Retinal pigment epithelial cell (primary cell): ENCODE measurements around the gene FREM1.

Source experiments
- DNase-seq: peaks from one replicate; pipeline ENCODE4 v3.0.0-alpha.2; 2010; ENCODE audit warnings: low read depth
- H3K4me3 ChIP-seq: 2 replicates; pipeline ENCODE4 v1.5.1; 2011; ENCODE audit warnings: mild to moderate bottlenecking, low read length, control low read depth, moderate library complexity
- TF ChIP-seq, protein P1 (sequence below): conservative IDR thresholded peaks from 2 replicates; pipeline ENCODE4 v1.5.1; 2011; ENCODE audit warnings: low read depth, low read length, control low read depth, inconsistent platforms

The FREM1 gene

GRCh38 chr9:14903040-14903439, 7.2 kb downstream of the FREM1 start:
- DNase-seq, result no peak
- no peak overlapping the region for H3K4me3 ChIP-seq
- TF ChIP-seq, protein P1, sequence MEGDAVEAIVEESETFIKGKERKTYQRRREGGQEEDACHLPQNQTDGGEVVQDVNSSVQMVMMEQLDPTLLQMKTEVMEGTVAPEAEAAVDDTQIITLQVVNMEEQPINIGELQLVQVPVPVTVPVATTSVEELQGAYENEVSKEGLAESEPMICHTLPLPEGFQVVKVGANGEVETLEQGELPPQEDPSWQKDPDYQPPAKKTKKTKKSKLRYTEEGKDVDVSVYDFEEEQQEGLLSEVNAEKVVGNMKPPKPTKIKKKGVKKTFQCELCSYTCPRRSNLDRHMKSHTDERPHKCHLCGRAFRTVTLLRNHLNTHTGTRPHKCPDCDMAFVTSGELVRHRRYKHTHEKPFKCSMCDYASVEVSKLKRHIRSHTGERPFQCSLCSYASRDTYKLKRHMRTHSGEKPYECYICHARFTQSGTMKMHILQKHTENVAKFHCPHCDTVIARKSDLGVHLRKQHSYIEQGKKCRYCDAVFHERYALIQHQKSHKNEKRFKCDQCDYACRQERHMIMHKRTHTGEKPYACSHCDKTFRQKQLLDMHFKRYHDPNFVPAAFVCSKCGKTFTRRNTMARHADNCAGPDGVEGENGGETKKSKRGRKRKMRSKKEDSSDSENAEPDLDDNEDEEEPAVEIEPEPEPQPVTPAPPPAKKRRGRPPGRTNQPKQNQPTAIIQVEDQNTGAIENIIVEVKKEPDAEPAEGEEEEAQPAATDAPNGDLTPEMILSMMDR, result no peak

DNA sequence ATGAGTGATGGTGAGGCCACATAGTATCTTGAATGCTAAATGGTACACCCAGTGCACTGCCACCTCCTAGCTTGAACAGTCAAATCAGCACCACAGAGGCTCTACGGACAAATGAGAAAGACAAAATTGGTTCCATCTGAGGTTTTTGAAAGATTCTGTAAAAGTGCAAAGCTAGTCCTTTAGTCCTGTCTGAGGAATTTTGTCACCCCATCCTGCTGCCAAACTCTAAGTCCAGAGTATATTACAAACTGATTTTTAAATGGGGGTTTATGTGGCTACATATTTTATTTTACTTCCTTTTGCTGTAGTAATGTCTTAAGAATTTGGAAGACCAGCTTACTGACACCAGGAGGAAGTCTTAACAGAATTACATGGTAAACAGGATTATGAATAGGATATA, 7.7 kb downstream of the FREM1 start:
- TF ChIP-seq, protein P1, result no peak
- no peak for DNase-seq
- H3K4me3 ChIP-seq, result no peak overlapping the region

DNA sequence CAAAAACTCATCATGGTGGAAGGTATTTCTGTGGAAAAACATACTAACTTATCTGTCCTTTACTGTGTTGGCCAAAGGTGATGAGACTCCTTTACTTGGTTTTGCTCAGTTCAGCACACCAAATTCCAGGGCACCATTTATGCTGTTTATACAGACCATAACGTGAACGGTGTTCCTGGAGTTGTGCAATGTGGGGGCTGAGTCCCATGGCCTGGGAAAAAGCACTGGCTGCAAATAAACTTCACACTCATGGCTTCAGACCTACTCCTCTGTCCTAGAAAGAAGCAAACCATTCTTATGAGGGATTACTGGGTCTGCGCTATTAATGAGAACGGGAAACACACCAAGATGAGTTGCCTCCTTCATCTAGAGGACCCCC, 10.4 kb downstream of the FREM1 start:
- H3K4me3 ChIP-seq, result no peak overlapping the region
- DNase-seq, result no peak
- TF ChIP-seq, protein P1, result no peak

GRCh38 chr9:14899042-14899814, 11.0 kb downstream of the FREM1 start:
- no peak overlapping the region for H3K4me3 ChIP-seq
- no peak for DNase-seq
- TF ChIP-seq, protein P1, result no peak

DNA sequence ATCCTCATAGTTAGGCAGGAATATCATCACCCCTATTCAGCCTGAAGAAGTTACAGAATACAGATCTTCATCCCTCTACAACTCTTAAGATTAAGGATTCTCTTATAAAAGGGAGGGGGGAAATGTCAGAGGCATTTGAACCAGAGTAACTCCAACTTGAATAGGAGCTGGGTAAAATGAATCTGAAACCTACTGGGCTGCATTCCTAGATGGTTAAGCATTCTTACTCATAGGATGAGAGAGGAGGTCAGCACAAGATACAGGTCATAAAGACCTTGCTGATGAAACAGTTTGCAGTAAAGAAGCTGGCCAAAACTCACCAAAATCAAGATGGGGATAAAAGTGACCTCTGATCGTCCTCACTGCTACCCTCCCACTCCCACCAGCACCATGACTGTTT, 14.4 kb downstream of the FREM1 start:
- DNase-seq, result no peak
- H3K4me3 ChIP-seq, result no peak overlapping the region
- TF ChIP-seq, protein P1, result no peak

DNA sequence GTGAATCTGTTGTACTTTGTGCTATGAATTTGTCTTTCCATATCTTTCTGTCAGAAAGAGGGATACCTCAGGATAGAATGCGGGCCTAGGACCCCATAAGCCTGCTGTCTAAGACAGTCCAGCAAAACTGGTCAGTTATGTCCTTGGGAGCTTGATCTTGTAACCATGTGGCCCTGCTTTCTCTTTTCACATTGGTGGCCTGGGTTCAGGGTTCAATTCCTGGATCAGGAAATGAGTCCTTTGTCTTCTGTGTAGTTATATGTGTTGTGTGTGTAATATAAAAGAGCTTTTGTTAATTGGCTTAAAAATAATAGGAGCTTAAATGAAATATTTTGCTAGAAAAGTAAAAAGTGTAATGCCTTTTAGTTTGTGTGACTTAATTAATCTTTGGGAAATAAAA, 16.9 kb downstream of the FREM1 start:
- H3K4me3 ChIP-seq, result no peak overlapping the region
- DNase-seq, result no peak
- TF ChIP-seq, protein P1, result no peak

- no peak overlapping the region for H3K4me3 ChIP-seq
- TF ChIP-seq, protein P1, result no peak
- no peak for DNase-seq
These were observed 18.9 kb downstream of the FREM1 start for GRCh38 chr9:14891332-14891731.
